KBM-7 (cell line): Measurements from ENCODE around the gene MAD1L1.

Source experiments
- DNase-seq: peaks from one replicate; pipeline ENCODE4 v3.0.0-alpha.2; 2015
- in situ Hi-C: fragments of 300-500 bp; cut with MboI; formaldehyde crosslinking; loops from 2 replicates; pipeline ENCODE4 v1.14.3; 2020; ENCODE audit warnings: low sequenced_read_pairs, low pct_unique_long_range_greater_than_20kb, mixed read lengths

Gene MAD1L1

GRCh38 chr7:1968397-1969111 is 264.2 kb downstream of the MAD1L1 start:
- DNase-seq, result no peak
- in situ Hi-C loops, result no loop called here

GRCh38 chr7:1967512-1968396 is 265.0 kb downstream of the MAD1L1 start:
- in situ Hi-C loops, result no loop called here
- no peak for DNase-seq

- in situ Hi-C loops, result no loop called here
- DNase-seq, result no peak
Measured at GRCh38 chr7:1966631-1967200, 266.0 kb downstream of the MAD1L1 start.

GRCh38 chr7:1965579-1966294 is 267.0 kb downstream of the MAD1L1 start:
- in situ Hi-C loops, result no loop called here
- no peak for DNase-seq

GRCh38 chr7:1964913-1965578 is 267.7 kb downstream of the MAD1L1 start:
- no peak for DNase-seq
- in situ Hi-C loops, result no loop called here

GRCh38 chr7:1964211-1964912 is 268.4 kb downstream of the MAD1L1 start:
- in situ Hi-C loops, result no loop called here
- no peak for DNase-seq

GRCh38 chr7:1963575-1963974 is 269.2 kb downstream of the MAD1L1 start:
- DNase-seq, result no peak
- in situ Hi-C loops, result no loop called here

- peak; percentile 71 for DNase-seq
- in situ Hi-C loops, result no loop called here
Measured at GRCh38 chr7:1961701-1962276, 271.0 kb downstream of the MAD1L1 start.

- in situ Hi-C loops, result no loop called here
Measured at GRCh38 chr7:1959305-1959704, 273.4 kb downstream of the MAD1L1 start.

GRCh38 chr7:1957471-1958225 is 275.1 kb downstream of the MAD1L1 start:
- no peak for DNase-seq
- in situ Hi-C loops, result no loop called here

More at GRCh38 chr7:1959305-1959704, 273.4 kb downstream of the MAD1L1 start:
- DNase-seq, result no peak

- in situ Hi-C loops, result no loop called here
- DNase-seq, result no peak
Measured at GRCh38 chr7:1956611-1957470, 275.9 kb downstream of the MAD1L1 start.

- in situ Hi-C loops, result no loop called here
- DNase-seq, result no peak
Measured at GRCh38 chr7:1956141-1956540, 276.6 kb downstream of the MAD1L1 start.

- DNase-seq, result no peak
Measured at GRCh38 chr7:1954366-1955004, 278.3 kb downstream of the MAD1L1 start.

GRCh38 chr7:1953199-1954190 is 279.2 kb downstream of the MAD1L1 start:
- in situ Hi-C loops, result no loop called here
- no peak for DNase-seq

More at GRCh38 chr7:1954366-1955004, 278.3 kb downstream of the MAD1L1 start:
- in situ Hi-C loops, result no loop called here

GRCh38 chr7:1952781-1953180 is 280.0 kb downstream of the MAD1L1 start:
- no peak for DNase-seq
- in situ Hi-C loops, result no loop called here
